AML-193 (cell line): ENCODE measurements around the gene TACC3.

ENCODE experiments used
- DNase-seq, 2 experiments: peaks; one replicate each; lab custom pipeline; 2025; lab: John Stamatoyannopoulos, UW

The TACC3 gene

GRCh38 chr4:1746919-1747602 is 25.7 kb downstream of the TACC3 start:
- no peak for DNase-seq

- DNase-seq, result no peak
Measured at GRCh38 chr4:1747603-1747967, 26.3 kb downstream of the TACC3 start.

GRCh38 chr4:1748465-1748995 is 27.2 kb downstream of the TACC3 start:
- peak; percentile 41 to 53 for DNase-seq

- no peak for DNase-seq
Measured at GRCh38 chr4:1749370-1749769, 28.0 kb downstream of the TACC3 start.

- DNase-seq, result no peak
Measured at GRCh38 chr4:1749826-1750225, 28.5 kb downstream of the TACC3 start.

GRCh38 chr4:1750381-1751154 is 29.2 kb downstream of the TACC3 start:
- no peak for DNase-seq

- DNase-seq, result no peak
Measured at GRCh38 chr4:1751155-1751918, 30.0 kb downstream of the TACC3 start.

GRCh38 chr4:1751919-1752283 is 30.6 kb downstream of the TACC3 start:
- DNase-seq, result no peak

GRCh38 chr4:1752284-1753041 is 31.1 kb downstream of the TACC3 start:
- DNase-seq, result no peak

GRCh38 chr4:1753294-1753696 is 32.0 kb downstream of the TACC3 start:
- no peak for DNase-seq

- no peak for DNase-seq
Measured at GRCh38 chr4:1753697-1754311, 32.5 kb downstream of the TACC3 start.

GRCh38 chr4:1754336-1754735 is 33.0 kb downstream of the TACC3 start:
- no peak for DNase-seq

- DNase-seq, result no peak
Measured at GRCh38 chr4:1755297-1755696, 34.0 kb downstream of the TACC3 start.

- DNase-seq, result no peak
Measured at GRCh38 chr4:1756079-1756478, 34.8 kb downstream of the TACC3 start.

- DNase-seq, result no peak
Measured at GRCh38 chr4:1756893-1757779, 35.8 kb downstream of the TACC3 start.

- DNase-seq, result no peak
Measured at GRCh38 chr4:1757836-1758235, 36.5 kb downstream of the TACC3 start.

- DNase-seq, result no peak
Measured at GRCh38 chr4:1758306-1759121, 37.2 kb downstream of the TACC3 start.

GRCh38 chr4:1759170-1759817 is 38.0 kb downstream of the TACC3 start:
- no peak for DNase-seq

- DNase-seq, result no peak
Measured at GRCh38 chr4:1759818-1760223, 38.5 kb downstream of the TACC3 start.
